Urothelium cell line (cell line): ENCODE data around the gene TBX21.
"Not testable (repeated sequence)": the region's sequence is repeated elsewhere in the genome, so short reads cannot be mapped to it uniquely, and the experiment has no call there.

Experiments
- DNase-seq: peaks from one replicate; pipeline ENCODE4 v3.0.0; 2011; ENCODE audit warnings: low spot score, mixed read lengths
- FAIRE-seq: peaks from 2 replicates; lab custom pipeline; 2011; peaks lifted over from hg19 to GRCh38; lab: Jason Lieb, UNC

TBX21 gene

GRCh38 chr17:47762728-47763127 lies 29.7 kb downstream of the TBX21 start:
- DNase-seq (no peak), FAIRE-seq (no peak)

- FAIRE-seq (no peak), DNase-seq (no peak)
These were observed 31.0 kb downstream of the TBX21 start for GRCh38 chr17:47763913-47764582.

- not testable (repeated sequence) for FAIRE-seq, DNase-seq
These were observed 40.6 kb downstream of the TBX21 start for GRCh38 chr17:47773649-47774048.

GRCh38 chr17:47774331-47774730 lies 41.3 kb downstream of the TBX21 start:
- DNase-seq (no peak), FAIRE-seq (no peak)

GRCh38 chr17:47774987-47775580 lies 42.0 kb downstream of the TBX21 start:
- no peak for FAIRE-seq
- no peak for DNase-seq

GRCh38 chr17:47776330-47777197 lies 43.5 kb downstream of the TBX21 start:
- FAIRE-seq: no peak
- peak; percentile 56 for DNase-seq

- DNase-seq (no peak), FAIRE-seq (no peak)
These were observed 45.2 kb downstream of the TBX21 start for GRCh38 chr17:47778184-47778635.

GRCh38 chr17:47781397-47781796 lies 48.4 kb downstream of the TBX21 start:
- DNase-seq (no peak), FAIRE-seq (no peak)

- DNase-seq: peak; percentile 56
- no peak for FAIRE-seq
These were observed 52.6 kb downstream of the TBX21 start for GRCh38 chr17:47785538-47786123.

GRCh38 chr17:47789611-47790561 lies 56.9 kb downstream of the TBX21 start:
- FAIRE-seq: no peak
- DNase-seq: peak; percentile 86

GRCh38 chr17:47791025-47791424 lies 58.0 kb downstream of the TBX21 start:
- DNase-seq: no peak

GRCh38 chr17:47792457-47792856 lies 59.4 kb downstream of the TBX21 start:
- DNase-seq (no peak), FAIRE-seq (no peak)

More at GRCh38 chr17:47791025-47791424, 58.0 kb downstream of the TBX21 start:
- no peak for FAIRE-seq

GRCh38 chr17:47792979-47793378 lies 59.9 kb downstream of the TBX21 start:
- FAIRE-seq (no peak), DNase-seq (no peak)
